Stimulated activated CD8-positive, alpha-beta memory T cell treated with anti-CD3 and anti-CD28 coated beads, Interleukin-12 subunit alpha, Interleukin-12 subunit beta, amount 100 ng/mL, for 4 hours (primary cell): ENCODE measurements around the gene BACH2.
"Not testable (repeated sequence)": the region's sequence is repeated elsewhere in the genome, so short reads cannot be mapped to it uniquely, and the experiment has no call there.

ENCODE experiments used
- DNase-seq: peaks from one replicate; pipeline ENCODE4 v3.0.0-alpha.2; 2020; ENCODE audit warnings: low read depth

The BACH2 gene

DNA sequence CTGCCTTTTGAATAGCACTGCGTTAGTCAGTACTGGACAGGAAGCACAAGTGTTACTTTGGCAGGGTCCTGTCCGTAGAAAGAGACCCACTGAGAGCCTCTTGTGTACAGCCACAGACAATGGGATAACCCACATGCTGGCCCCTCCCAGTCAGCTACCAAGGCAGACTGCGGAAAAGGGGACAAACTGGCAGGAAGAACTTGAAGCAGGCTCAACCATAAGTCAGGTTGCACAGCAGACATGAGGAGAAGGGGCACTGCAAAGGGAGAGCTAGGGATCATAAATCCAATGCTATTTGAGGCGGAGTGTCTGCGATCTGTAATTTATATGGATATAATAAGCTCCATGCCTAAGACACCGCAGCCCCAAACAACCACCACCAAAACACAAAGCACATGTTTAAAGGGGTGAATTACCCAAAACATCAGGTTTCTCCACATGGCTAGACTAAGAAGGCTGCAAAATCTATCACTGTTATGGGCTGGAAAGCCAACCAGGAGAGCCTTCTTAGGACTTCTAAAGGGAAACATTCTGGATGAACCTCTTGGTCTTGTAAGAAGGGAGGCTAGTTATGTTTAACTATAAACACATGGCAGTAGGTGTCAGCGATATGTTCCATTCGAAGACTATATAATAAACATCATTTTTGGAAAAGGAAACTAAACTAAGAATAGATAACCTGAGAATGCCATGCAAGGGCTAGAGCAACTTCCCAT is 141.7 kb downstream of the BACH2 start:
- DNase-seq = no peak

DNA sequence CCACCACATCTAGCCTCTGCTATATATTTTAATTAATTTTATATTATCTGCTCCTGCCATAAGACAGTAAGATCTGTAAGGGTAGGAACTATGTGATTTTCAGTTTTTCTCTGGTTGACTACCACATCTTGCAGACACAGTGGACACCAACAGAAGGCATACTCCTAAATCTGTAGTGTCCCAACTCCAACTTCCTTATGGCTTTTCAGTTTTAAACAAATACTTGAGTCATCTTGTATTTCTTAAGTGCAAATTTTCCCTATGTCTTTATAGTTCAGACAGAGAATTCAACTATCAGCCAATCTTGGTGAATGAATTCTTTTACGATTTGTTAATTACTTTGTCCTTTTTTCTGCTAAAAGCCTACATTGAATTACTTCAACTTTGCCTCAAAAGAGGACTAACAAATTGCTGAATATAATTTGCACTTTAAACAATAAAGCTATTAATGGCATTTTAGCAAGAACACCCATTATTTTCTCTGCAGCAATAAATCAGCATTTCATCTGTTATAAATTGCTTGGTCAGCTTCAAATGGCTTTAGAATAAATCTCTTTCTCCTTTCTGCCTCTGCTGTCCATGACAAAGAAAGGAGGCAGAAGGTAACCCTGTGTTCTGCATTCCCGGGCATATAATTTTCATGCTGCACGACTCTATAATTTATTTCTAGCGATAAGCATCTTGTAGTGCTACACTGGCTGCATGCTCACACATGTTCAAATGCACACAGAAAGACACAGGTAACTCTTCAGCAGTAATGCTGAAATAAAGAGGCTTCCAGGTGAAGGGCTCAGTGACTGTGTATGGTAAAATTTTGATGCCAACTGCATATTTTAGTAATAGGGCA is 144.8 kb downstream of the BACH2 start:
- DNase-seq = no peak

DNA sequence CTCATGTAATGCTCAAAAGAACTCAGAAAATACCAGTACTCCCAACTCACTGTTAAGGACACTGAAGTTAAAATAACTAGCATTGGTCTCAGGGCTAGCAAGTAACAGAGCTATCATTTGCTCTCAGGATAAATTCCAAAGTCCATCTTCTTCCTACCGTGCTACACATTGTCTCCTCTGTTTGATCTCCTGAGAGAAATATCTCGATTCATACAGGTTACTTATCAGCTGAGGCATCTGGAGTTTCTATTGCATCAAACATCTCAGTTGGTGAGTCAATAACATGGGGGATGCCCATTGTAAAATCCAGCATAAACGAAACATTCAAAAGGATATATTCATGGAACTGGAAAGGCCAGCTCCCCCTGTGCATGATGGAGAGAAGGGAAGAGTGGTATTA is 147.4 kb downstream of the BACH2 start:
- no peak for DNase-seq

DNA sequence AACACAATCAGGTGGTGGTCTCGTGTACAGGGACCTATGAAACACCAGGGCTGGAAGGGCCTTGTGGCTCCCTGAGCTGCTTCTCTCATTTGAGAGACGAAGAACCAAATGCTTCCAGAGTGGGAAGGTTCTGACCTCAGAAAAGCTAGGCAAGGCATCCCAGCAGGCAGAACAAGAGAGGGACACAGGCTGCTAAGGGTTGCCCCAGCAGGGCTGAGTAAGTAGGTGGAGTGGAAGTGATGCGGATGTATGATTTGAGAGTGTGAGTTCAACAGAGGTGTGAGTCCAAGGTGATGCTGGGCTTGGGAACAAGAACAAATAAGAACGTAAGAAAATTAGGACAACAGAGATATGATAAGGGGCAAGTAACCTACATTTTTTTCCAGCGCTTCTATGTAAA is 147.8 kb downstream of the BACH2 start:
- DNase-seq = no peak

DNA sequence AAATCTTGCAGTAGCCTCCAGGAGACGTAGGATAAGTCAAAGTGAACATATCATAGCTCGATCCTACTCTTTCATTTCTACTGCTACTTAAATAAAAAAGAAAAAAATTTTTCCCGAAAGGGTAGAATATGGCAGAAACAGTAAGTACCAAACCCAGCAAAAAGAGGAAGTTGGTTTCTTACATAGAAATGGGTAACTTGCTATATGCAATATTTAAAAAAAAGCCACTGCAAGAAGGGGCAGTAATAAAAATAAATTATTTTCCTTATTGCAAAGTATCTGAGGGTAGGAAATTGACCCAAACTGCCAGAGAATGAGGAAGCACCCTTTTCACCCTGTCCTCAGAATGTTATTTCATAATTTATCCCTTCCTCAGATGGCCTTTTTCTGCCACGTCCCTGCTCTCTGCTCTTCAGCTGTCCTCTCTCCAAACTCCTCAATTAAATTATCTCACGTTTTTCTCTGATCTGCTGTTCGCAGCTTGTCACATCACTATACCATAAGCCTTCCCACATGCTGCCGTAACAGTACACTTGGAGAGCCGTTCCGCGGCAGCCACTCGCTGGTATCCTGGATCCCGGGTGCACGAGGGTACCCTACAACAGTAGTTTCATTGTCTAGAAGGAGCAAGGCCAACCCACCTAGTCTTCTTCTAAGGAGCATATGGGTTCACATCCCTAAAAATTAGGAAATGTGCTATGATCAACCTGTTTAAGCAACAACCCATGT is 149.6 kb downstream of the BACH2 start:
- no peak for DNase-seq

DNA sequence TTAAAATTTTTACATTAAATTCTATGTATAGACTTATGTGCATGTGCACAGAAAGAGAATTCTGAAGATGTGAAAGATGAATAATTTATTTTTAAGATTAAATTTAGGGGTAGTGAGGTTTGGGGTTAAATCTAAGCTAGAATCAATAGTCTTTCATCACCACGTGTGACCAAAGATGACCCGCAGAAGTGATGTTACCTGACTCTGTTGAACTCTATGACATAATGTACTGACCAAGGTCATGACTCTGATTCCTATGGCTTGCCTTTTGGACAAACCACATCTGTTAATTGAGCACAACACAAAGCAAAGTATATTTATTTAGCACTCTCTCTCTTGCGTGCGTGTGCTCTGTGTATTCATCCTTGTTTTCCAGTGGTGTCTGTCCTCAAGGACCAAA is 150.6 kb downstream of the BACH2 start:
- DNase-seq = no peak

DNA sequence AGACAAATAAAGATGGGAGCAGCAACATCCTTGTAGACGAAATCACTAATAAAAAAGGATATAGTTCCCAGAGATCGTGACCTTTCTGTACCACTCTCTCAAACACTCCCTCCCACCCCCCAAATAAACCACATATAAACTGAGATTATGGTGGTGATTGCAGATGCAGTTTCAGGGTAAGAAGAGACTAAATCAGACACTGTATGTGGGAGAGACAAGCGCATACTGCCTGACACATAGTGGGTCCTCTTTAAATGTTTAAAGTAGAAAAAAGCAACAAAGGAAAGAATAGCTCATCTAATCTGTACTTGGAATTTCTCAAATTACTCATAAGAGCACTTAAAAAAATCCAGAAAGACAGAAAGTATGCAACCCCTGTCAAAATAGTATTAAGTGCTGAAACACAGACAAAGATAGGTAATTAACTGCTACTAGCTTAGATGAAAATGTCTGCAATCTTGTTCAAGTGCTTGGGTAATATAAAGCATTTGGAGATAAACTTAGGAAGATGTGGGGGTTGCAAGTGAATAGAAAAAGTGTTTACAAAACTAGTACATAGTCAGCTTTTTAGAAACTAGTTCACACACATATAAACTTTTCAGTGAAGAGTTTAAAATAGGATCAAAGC is 151.6 kb downstream of the BACH2 start:
- no peak for DNase-seq

DNA sequence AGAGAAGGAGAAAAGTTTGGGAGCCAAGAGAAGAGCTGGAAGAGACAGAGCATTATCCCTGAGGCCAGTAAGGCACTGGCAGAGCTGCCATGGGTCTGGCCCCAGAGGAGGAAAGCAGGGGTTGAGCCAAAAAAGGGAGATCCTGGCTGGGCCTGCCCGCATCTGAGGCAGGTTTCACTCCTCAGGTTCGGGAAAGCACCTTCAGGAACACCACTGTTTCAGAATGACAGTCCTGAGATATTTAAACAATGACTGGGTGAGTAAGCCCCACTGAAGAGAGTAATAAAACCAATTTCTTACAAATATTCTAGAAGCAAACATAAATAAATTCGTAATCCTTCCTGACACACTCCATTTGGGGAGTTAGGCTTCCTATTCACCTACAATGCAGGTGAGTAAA is 152.2 kb downstream of the BACH2 start:
- DNase-seq = no peak

DNA sequence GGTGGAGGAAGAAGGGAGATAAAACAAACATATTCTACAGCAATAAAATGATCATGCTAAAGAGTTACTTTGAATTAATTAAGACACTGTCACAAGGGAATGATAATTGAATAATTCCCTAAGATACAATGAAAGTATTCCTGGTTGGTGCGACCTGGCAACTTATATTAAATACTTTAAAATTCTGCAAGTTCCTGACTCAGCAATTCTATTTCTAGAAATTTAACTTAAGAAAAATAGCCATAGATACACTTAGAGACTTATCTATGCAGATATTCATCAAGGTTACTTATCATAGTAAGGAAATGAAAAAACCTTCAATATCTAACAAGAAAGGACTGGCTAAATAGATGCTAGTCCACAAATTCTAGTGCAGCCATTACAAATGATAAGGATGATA is 156.0 kb downstream of the BACH2 start:
- DNase-seq = no peak

DNA sequence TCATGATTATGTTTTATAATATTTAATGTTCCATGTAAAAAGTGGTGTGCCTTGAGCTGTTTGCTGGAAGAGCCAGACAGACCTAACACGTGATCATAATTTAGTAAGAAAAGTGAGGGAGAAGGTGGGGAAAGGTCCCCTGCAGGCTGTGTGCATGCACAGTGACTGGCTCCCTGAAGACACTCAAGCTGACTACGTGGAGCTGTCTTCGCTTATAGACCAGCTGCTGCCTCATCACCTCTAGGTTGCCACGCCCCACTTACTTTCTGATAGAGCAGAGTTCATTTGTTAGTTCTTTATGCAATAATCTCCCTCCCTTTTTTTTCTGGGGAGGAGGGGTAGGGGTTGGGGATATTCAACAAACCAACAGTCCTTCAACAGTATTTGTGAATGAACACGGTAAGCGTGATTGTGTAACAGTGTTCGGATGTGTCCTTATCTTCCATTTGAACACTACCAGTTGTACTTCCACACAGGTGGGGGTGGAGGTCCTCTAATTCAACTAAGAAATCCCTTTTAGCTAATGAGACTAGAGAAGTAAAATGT is 157.3 kb downstream of the BACH2 start:
- no peak for DNase-seq

DNA sequence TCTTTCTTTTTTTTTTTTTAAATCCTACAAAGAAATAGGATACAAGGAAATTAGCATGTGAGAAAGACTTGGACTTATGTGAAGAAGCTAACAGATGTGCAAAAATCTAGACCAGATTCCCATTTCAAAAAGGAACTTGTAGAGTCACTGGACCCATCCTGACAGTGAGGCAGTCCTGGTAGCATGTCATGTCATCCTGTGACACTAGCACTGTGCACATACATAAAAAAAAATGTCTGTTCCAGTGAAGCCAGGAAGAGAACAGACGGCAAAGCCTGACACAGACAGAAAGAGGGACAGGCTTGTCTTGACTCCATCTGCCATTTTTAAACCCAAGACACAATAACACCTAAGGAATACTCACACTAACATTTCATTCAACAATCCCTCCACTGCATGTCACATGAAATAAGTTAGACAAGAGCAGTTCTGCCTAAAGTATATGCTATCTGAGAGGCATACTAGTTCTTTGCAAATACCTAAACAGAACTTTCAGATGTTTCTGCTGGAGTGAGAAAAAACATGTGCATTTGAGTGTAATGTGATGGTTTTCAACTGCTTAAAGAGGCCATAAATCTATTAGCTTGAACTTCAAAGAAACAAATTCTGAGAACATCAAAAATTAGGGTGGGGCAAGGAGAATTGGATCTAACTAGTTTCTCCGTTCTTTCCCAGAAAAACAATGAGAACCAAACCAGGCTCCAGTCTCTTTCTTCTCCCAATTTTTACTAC is 159.6 kb downstream of the BACH2 start:
- no peak for DNase-seq

DNA sequence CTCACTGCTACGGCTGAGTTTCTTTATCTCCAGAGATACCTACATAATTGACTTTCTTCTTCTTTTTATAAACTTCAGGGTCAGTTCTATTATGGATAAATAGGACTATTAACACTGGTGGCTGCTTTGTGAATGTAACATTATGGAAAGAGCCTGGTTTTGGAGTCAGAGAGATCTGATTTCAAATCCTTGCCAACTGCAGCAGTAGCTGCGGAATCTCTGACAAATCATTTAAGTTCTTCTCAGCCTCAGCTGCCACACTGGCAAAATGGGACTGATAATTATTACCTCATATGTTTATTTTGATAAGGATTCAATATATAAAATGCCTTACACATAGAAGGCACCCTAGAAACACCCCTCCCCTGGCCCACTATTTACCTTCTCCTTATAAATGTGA is 160.5 kb downstream of the BACH2 start:
- DNase-seq = no peak

DNA sequence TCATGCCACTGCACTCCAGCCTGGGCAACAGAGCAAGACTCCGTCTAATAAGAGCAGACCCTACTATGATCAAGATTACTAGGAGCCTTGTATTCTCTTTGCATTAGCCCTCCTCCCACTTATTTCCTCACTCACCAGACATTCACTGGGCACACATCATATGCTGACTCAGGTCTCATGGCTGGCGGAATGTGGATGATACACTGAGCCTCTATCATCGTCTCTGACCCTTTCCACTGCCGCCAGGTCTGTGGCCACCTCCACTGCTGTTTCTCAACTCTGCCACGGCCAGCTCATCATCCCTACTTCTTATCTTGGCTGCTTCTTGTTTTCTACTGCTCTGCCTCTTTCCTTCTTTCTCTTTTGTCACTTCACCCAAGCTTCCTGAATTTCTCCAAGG is 161.0 kb downstream of the BACH2 start:
- DNase-seq = no peak

DNA sequence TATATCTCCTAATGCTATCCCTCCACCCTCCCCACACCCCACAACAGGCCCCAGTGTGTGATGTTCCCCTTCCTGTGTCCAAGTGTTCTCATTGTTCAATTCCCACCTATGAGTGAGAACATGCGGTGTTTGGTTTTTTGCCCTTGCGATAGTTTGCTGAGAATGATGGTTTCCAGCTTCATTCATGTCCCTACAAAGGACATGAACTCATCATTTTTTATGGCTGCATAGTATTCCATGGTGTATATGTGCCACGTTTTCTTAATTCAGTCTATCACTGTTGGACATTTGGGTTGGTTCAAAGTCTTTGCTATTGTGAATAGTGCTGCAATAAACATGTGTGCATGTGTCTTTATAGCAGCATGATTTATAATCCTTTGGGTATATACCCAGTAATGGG is 163.0 kb downstream of the BACH2 start:
- not testable (repeated sequence) for DNase-seq

DNA sequence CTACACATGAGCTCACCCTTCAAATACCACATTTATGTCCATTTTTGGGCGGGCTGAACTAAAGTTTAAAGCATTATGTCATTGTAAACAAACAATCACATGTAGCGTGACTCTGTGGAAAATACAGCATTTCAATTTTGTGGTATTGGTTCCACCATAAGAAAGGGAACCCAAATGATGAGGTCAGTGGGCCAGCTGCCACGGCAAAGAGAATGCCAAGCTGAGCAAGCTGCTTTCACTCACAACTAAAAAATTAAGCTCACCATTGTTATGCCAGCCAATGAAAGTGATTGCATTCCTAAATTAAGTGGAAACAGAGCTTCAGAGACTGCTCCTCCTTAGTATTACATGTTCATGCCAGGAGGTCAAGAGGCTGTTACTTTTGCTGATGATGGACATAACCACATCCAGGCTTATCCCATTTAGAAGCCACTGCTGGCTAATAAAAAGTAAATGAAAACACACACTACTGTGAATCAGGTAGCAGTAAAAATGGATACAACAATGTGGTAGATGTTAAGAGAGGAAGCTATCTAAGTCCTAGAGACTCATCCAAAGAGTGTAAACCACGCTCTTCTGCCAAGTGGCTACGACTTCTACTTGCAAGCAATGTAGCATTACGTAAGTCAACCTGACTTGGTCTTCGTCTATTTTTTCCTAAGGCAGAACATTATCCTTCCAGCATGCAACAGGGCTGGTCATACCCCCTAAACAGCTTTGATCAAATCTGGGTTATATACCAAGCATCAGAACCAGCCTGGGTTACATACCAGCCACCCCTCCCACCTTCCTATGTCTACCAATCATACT is 164.8 kb downstream of the BACH2 start:
- no peak for DNase-seq

DNA sequence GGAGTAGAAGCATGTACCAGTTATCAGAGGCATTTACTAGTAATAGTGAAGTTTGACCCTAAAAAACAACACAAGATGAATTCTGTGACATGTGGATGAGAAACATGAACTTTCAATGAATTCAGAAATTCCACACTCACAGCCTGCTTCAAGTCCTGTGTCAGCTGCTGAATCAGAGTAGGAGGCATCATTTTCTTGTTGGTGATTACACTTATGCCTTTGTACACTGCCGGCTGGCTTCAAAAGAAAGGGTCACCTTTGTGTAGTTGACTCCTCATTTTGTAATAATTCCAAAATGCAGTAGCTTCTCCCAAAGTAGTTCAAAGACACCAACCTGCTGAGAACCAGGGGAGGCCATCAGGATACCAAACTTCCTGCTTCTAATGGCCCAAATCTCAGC is 165.5 kb downstream of the BACH2 start:
- DNase-seq = no peak

DNA sequence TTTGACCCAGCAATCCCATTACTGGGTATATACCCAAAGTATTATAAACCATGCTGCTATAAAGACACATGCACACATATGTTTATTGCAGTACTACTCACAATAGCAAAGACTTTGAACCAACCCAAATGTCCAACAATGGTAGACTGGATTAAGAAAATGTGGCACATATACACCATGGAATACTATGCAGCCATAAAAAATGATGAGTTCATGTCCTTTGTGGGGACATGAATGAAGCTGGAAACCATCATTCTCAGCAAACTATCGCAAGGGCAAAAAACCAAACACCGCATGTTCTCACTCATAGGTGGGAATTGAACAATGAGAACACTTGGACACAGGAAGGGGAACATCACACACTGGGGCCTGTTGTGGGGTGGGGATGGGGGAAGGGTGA is 168.0 kb downstream of the BACH2 start:
- not testable (repeated sequence) for DNase-seq

DNA sequence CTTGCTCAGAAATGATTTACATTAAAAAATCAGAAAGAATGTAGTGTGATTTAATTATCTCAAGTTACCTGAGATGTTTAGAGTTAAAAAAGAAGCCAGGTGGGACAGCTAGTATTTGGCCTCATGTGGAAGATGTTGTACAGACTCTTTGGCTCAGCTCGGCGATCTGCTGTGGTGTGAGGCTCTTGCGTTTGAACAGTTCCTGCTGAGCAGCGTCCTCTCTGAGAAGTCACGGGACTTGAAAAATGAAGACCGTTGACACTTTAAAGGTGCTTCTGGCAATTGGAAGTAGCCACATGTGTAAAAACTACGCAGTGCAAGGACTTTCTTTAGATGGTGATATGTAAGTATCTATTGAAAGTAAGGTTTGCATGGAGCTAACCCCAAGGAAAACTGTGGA is 169.0 kb downstream of the BACH2 start:
- no peak for DNase-seq

DNA sequence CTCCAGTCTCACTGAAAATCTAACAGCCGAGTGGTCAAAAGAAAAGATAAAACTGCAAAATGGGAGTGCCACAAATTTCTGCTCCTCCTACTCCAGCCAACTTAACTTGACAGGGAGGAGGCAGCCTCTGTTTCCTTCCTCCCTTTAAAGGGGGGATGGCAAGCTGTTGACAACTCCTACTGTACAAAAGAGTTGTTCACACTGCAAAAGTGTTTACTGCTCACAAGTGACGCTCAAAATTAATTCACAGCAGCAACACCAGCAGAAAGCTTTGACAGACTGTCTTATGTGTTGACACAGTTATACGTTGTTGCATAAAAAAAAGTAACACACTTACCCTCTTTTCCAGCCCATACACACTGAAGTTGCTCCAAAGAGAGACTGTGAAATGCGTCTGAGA is 169.8 kb downstream of the BACH2 start:
- no peak for DNase-seq

DNA sequence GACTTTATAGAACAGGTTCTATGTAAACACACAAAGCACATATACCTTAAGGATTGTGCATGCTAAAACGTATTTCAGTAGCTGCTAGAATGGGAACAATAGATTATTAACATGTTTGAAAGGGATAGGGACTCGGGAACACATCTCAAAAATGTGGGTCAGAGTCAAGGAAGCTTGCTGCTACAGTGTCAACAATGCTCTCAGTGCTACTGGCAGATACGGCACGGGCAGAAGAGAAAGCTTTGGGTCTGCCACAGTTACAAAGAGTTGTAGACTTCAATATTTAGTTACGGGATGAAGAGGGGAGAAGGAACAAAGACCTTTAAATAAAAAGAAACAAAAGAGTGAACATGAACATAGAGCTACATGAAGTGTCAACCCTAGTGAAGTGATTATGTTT is 170.5 kb downstream of the BACH2 start:
- no peak for DNase-seq
